Stimulated activated naive CD4-positive, alpha-beta T cell treated with Interleukin-2 at 50 U/mL for 16 hours (primary cell): Measurements from ENCODE around the gene MACROD1.

Source experiments
- DNase-seq: peaks from one replicate; lab custom pipeline; 2025; lab: John Stamatoyannopoulos, UW

Gene MACROD1

DNA sequence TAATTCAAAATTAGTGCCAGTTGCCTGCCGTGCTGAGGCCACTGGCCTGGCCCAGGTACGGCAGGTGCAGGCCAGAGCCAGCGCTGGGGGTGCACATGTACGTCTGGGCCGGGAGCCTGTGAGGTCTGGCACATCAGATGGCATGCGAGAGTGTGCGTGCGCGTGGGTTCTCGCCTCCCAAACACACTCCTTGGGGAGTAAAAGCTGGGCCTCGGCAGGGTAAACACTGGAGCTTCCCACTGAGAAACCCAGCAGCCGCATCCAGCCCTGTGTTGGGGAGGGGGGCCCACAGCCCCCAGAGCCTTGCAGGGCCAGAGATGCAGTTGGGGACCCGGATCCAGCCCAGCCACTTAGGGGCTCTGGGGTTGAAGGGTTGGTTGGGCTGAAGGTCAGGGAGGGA, 92.4 kb downstream of the MACROD1 start:
- no peak for DNase-seq

DNA sequence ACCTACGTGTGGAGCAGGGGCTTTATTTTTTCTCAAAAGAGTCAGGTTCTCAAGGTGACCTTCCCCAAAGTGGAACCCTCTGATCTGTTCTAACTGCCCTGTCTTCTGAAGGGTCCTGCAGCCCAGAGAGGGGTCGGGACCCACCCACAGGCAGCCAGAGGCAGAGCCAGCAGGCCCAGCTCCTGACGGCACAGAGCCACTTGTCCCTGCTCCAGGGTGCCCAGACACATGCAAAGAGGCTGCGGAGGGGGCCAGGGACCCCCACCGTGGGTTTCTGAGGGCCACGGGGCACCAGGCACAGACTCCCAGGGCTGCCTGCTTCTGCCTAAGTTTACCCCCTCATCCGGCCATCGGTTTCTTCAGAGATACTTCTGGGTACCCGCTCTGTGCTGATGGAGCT, 93.0 kb downstream of the MACROD1 start:
- DNase-seq = no peak

- DNase-seq = no peak
These were observed 93.5 kb downstream of the MACROD1 start for GRCh38 chr11:64072403-64072802.

- no peak for DNase-seq
These were observed 94.1 kb downstream of the MACROD1 start for GRCh38 chr11:64071849-64072248.

DNA sequence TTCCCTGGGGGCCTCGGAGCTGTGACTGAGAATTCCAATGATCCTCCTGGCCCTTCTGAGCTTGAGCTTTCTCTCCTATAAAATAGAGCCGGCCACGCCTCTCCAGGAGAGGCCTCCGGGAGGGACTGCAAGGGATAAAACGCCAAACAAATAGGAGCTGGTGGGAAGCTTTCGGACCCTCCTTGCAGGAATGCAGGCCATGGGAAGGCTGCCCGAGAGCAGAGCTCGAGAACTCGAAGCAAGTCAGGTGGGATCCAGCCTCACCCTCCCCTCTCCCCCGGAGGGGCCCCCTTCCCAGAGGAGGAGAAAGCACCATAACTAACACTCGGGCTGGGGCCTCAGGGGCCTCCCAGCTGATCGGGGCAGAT, 95.6 kb downstream of the MACROD1 start:
- DNase-seq = no peak

- no peak for DNase-seq
These were observed 96.3 kb downstream of the MACROD1 start for GRCh38 chr11:64069401-64070313.

DNA sequence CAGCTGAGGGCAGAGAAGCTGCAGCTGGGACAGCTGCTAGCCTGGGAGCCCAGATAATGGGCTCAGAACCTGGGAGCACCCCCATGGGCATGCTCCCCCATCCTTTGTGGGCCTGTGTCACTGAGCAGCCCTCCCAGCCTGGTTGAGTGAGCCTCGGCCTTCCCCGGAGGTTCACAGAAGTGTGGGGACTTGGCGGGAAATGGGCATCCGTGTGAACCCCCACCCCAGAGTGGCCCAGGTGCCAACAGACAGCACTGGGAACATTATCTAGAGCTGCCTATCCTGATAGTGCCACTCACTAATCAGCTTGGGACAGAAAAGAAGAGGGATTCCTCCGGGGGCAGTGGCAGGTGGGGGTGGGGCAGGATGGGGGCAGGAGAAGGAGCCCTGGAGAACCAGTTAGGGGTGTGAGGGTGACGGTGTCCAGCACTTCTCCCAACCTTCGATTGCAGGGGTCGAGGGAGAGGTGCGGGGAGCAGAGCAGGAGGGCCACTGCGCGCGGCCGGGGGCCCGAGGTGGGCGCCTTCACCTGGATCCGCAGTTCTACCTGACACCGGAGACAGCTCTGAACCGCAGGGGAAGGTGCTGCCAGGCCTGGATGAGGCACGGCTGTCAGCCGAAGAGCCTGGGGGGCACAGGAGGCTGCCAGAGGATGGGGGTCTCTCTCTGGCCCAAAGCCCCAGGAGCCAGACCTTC, 97.1 kb downstream of the MACROD1 start:
- no peak for DNase-seq

DNA sequence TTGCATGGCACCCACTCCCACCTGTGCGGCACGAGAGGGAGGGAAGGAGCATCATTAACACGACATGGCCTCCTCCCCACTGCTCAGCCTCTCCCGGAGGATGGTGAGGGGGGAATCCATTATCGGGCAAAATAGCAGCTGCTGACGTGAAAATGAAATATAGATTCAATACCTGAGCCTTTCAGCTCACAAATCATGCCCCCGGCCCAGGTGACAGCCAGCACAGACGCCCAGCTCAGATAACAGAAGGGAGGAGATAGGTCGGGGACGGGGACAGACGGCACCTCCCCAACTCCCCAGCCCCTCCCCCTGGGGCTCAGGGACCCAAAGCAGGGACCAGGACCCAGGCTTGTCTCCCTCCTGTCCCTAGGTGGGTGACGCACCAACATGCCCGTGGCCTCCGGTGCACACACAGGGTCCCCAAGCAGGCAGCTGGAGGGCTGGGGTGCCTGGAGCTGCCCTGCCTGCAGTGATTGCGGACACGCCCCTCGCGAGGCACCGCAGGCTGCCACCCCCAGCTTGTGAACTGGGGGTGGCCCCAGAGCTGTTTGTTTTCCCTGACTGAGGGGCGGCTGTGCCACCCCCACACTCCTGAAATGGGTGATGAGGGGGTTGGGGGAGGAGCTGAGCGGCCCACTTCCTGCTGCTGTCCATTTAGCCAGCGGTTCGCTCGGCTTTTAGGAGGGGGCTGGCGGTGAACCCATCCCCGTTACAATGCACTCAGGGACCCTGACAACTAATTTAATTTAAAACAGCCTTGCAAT, 98.5 kb downstream of the MACROD1 start:
- no peak for DNase-seq

DNA sequence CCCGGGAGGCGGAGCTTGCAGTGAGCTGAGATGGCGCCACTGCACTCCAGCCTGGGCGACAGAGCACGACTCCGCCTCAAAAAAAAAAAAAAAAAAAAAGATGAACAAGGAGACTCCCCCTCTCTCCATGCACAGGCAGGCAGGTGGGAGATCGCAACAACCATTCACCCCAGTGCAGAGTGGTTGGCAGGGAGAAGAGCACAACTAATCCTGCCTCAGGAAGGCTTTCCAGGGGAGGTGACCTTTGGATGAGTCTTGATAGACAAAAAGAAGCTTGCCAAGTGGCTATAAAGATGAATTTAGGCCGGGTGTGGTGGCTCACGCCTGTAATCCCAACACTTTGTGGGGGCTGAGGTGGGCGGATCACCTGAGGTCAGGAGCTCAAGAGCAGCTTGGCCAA, 100.2 kb downstream of the MACROD1 start:
- DNase-seq = no peak

- no peak for DNase-seq
These were observed 100.8 kb downstream of the MACROD1 start for GRCh38 chr11:64065141-64065465.

GRCh38 chr11:64064374-64065140, 101.4 kb downstream of the MACROD1 start:
- no peak for DNase-seq

- DNase-seq = no peak
These were observed 102.1 kb downstream of the MACROD1 start for GRCh38 chr11:64063777-64064176.

GRCh38 chr11:64062185-64063039, 103.5 kb downstream of the MACROD1 start:
- no peak for DNase-seq

DNA sequence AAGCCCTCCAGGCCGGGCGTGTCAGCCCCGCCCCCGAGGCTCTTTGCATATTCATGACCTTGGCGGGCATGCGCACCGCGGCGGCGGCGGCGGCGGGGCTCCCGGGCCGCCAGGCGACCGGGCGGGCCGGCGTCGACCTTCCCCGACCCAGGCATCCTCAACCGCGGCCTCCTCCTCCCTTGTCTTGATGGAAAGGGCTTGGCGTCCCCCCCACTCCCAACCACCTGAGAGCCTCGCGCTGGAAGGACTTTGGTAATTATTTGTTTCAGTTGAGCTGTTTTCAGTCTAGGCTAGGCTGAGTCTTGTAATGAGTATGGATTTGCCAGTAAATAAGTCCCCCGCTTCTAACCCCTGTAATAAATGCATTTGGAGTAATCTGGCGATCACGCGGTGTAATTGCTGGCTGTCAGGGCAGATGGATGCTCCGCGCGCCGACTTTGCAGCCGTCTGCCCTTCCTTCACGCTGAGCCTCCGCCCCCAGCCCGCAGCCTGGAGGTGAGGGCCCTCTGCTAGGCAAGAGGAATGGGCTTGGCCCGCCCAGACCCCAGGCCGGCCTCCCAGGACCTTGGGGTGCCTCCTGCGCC, 105.0 kb downstream of the MACROD1 start:
- DNase-seq = peak; percentile 38

DNA sequence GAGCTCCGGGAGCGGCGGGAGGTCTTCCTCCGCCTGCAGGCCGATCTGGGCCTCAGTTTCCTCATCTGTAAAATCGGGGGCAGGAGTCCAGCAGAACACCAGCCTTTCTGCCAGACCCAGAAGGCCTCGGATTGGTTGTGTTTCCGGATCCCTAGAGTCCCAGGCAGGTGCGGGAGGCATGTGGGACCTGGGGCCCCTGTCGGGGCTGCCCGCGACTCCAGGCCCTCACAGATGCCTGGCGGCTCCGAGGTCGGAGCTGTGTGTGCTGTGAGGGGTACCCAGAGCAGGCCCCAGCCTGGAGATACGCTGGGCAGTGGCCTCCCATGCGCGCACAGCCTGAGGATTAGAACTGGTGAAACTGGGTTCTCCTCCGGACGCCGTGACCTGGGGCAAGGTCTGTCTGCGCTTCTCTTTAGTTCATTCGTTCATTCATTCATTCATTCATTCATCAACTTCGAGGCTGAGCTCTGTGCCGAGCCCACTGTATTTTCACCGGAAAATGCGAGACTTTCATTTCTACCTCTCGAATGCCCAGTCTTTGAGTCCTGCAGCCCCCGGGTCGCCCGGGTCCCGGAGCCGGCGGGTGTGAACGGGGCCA, 105.6 kb downstream of the MACROD1 start:
- no peak for DNase-seq

DNA sequence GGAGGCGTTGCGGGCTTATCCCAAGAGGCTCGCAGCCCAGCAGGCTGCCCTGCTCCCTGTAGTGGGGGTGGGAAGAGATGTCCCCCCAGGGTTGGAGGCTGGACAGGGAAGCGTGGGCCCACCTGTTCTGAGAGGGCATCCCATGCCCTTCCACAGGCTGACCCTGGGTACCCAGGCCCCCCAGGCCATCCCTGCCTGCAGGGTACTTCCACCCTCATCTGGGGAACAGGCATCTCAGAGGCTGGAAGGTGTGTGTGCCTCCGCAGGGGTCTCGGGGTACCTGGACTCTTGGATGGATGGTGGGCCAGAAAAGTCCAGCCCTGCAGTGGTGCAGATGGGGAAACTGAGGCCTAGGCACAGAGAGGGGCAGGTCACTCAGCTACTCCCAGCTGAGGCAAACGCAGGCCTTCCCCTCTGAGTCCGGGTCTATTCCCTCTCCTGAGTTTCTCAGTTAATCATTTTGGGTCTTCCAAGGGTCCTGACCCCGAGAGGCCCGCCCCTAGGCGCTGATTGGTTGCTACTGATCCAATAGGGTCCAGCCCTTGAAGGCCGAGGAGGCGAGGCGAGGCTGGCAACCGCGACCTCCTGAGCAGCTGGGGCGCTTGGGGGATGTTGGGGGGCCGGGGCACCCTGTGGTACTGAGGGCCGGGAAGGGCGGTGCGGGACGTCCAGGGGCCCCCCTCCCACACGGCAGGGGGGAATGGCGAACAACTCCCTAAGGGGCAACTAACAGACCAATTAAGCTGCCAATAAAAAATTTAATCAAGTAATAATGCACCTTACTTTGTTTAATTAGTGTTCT, 106.4 kb downstream of the MACROD1 start:
- DNase-seq = no peak

DNA sequence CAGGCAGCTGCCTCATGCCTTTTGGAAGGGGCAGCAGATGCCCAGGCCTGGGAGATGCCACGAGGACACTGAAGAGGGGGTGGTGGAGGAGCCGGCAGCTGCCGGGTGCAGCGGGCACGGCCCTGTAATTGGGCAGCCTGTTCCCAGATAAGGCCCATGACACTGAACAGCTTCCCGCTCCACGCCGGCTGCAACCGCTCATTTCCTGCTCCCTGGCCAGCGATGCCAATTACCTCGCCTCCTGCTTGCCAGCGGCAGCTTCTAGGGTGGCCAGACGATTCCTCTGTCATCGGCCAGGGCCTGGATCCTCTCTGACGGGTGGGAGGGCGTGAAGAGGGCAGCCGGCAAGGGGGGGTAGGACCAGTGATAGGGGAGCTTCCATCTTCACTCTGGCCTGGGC, 107.4 kb downstream of the MACROD1 start:
- no peak for DNase-seq

- DNase-seq = no peak
These were observed 108.0 kb downstream of the MACROD1 start for GRCh38 chr11:64057890-64058289.

DNA sequence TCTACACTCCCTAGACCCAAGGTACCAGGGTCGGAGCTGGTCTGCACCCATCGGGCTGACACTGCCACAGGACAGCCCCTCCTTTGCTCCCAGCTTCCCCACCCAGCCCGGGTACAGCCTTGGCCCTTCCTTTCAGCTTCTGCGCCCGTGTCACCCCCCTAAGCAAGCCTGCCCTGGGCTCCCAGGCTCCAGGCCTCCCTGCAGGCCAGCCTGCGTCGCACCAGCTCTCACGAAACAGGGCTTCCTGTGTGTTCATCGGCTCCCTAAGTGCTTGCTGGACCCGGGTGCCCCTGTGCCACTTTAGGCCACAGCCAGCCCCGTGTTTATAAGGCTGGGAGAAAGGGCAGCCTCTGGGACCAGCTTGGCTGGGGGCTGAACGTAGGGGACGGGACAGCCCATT, 109.1 kb downstream of the MACROD1 start:
- DNase-seq = no peak
